H9 (cell line): ENCODE results near the gene FEM1B. TPM values are rescaled to one million over a fixed set of nuclear protein-coding genes. Genes with fewer than 3 reads are reported as not detected.

ENCODE experiments used
- DNase-seq: peaks from one replicate; pipeline ENCODE4 v3.0.0-alpha.2; 2017
- H2AFZ ChIP-seq: one replicate; pipeline ENCODE4 v1.6.1; 2013; ENCODE audit warnings: mild to moderate bottlenecking, low read length, control low read depth, moderate library complexity
- H2AK5ac ChIP-seq: 2 replicates; pipeline ENCODE4 v1.6.1; 2013; ENCODE audit warnings: low read length, control low read depth, mixed read lengths; ENCODE audit not compliant: insufficient read length
- H2BK120ac ChIP-seq: one replicate; pipeline ENCODE4 v1.6.1; 2013; ENCODE audit warnings: low read depth, mild to moderate bottlenecking, low read length, control low read depth, inconsistent platforms; ENCODE audit not compliant: poor library complexity, severe bottlenecking
- H2BK12ac ChIP-seq: 2 replicates; pipeline ENCODE4 v1.6.1; 2013; ENCODE audit warnings: low read length, control low read depth, mixed read lengths, low read depth; ENCODE audit not compliant: insufficient read length
- H2BK15ac ChIP-seq: 2 replicates; pipeline ENCODE4 v1.6.1; 2013; ENCODE audit warnings: low read depth, low read length, control low read depth
- H2BK20ac ChIP-seq: one replicate; pipeline ENCODE4 v1.6.1; 2013; ENCODE audit warnings: low read depth, mild to moderate bottlenecking, low read length, control low read depth, inconsistent platforms; ENCODE audit not compliant: poor library complexity, severe bottlenecking
- H2BK5ac ChIP-seq: 2 replicates; pipeline ENCODE4 v1.6.1; 2013; ENCODE audit warnings: low read length, control low read depth, mixed read lengths; ENCODE audit not compliant: insufficient read length
- H3K14ac ChIP-seq: 2 replicates; pipeline ENCODE4 v1.6.1; 2013; ENCODE audit warnings: low read length, control low read depth; ENCODE audit not compliant: insufficient read depth
- H3K18ac ChIP-seq: 2 replicates; pipeline ENCODE4 v1.6.1; 2013; ENCODE audit warnings: low read depth, mild to moderate bottlenecking, mixed read lengths, low read length, control low read depth; ENCODE audit not compliant: insufficient read length
- H3K23ac ChIP-seq: 2 replicates; pipeline ENCODE4 v1.6.1; 2013; ENCODE audit warnings: low read length, control low read depth, mixed read lengths, low read depth; ENCODE audit not compliant: insufficient read length
- H3K23me2 ChIP-seq: 2 replicates; pipeline ENCODE4 v1.6.1; 2013; ENCODE audit warnings: low read depth, mild to moderate bottlenecking, mixed read lengths, low read length, control low read depth; ENCODE audit not compliant: insufficient read length, poor library complexity, severe bottlenecking
- H3K27ac ChIP-seq: 2 replicates; pipeline ENCODE4 v1.5.1; 2013; ENCODE audit warnings: low read length, control low read depth, mixed read lengths, low read depth; ENCODE audit not compliant: insufficient read length
- H3K27me3 ChIP-seq: 2 replicates; pipeline ENCODE4 v1.6.1; 2013; ENCODE audit warnings: low read length, control low read depth, inconsistent platforms; ENCODE audit not compliant: insufficient read depth
- H3K4ac ChIP-seq: 2 replicates; pipeline ENCODE4 v1.6.1; 2013; ENCODE audit warnings: low read depth, mild to moderate bottlenecking, control low read depth, inconsistent platforms, low read length, moderate library complexity
- H3K4me1 ChIP-seq: 2 replicates; pipeline ENCODE4 v1.6.1; 2013; ENCODE audit warnings: low read length, control low read depth, inconsistent platforms; ENCODE audit not compliant: insufficient read depth
- H3K4me2 ChIP-seq: 2 replicates; pipeline ENCODE4 v1.6.1; 2013; ENCODE audit warnings: low read length, control low read depth, mixed read lengths; ENCODE audit not compliant: insufficient read length, insufficient read depth
- H3K56ac ChIP-seq: 2 replicates; pipeline ENCODE4 v1.6.1; 2013; ENCODE audit warnings: low read depth, mild to moderate bottlenecking, mixed read lengths, low read length, control low read depth; ENCODE audit not compliant: insufficient read length
- H3K79me1 ChIP-seq: 2 replicates; pipeline ENCODE4 v1.6.1; 2013; ENCODE audit warnings: low read depth, mild to moderate bottlenecking, moderate library complexity, low read length, control low read depth, inconsistent platforms; ENCODE audit not compliant: insufficient read depth, poor library complexity, severe bottlenecking
- H3K79me2 ChIP-seq: 2 replicates; pipeline ENCODE4 v1.6.1; 2013; ENCODE audit warnings: low read length, control low read depth, inconsistent platforms; ENCODE audit not compliant: insufficient read depth
- H3K9ac ChIP-seq: 2 replicates; pipeline ENCODE4 v1.6.1; 2013; ENCODE audit warnings: low read length, control low read depth, mixed read lengths; ENCODE audit not compliant: insufficient read length; ENCODE audit errors: extremely low read depth
- H3K9me3 ChIP-seq: one replicate; pipeline ENCODE4 v1.6.1; 2013; ENCODE audit warnings: low read depth, low read length, inconsistent platforms; ENCODE audit not compliant: control insufficient read depth
- H3T11ph ChIP-seq: one replicate; pipeline ENCODE4 v1.6.1; 2013; ENCODE audit warnings: mild to moderate bottlenecking, low read length, control low read depth, inconsistent platforms
- H4K20me1 ChIP-seq: one replicate; pipeline ENCODE4 v1.6.1; 2013; ENCODE audit not compliant: control insufficient read depth, insufficient read length, insufficient read depth
- H4K5ac ChIP-seq: 2 replicates; pipeline ENCODE4 v1.6.1; 2013; ENCODE audit warnings: low read depth, mild to moderate bottlenecking, mixed read lengths, low read length, control low read depth; ENCODE audit not compliant: insufficient read length
- H4K8ac ChIP-seq: replicated peaks from 2 replicates; pipeline ENCODE4 v1.6.1; 2013; ENCODE audit warnings: low read length, control low read depth, mixed read lengths, low read depth; ENCODE audit not compliant: insufficient read length
- H4K91ac ChIP-seq: 2 replicates; pipeline ENCODE4 v1.6.1; 2013; ENCODE audit warnings: low read depth, mild to moderate bottlenecking, moderate library complexity, mixed read lengths, low read length, control low read depth; ENCODE audit not compliant: insufficient read length
- H3K27ac Mint-ChIP-seq, 3 experiments: 2 replicates in 2 of 3; 3 replicates in 1 of 3; pipeline ENCODE4 v1.8.0; 2020 to 2021; ENCODE audit warnings: mixed read lengths in 3 of 3, mild to moderate bottlenecking in 1 of 3, moderate library complexity in 1 of 3
- H3K27me3 Mint-ChIP-seq: 2 replicates; pipeline ENCODE4 v1.8.0; 2021; ENCODE audit warnings: low read depth, mild to moderate bottlenecking, moderate library complexity, mixed read lengths
- H3K36me3 Mint-ChIP-seq, 3 experiments: 2 replicates in 2 of 3; 3 replicates in 1 of 3; pipeline ENCODE4 v1.8.0; 2020 to 2021; ENCODE audit warnings: low read depth in 3 of 3, mixed read lengths in 3 of 3; ENCODE audit not compliant: insufficient read depth in 1 of 3
- H3K4me1 Mint-ChIP-seq, 2 experiments: 2 replicates each; pipeline ENCODE4 v1.8.0; 2020; ENCODE audit warnings: mixed read lengths in 2 of 2
- H3K4me3 Mint-ChIP-seq, 2 experiments: 2 replicates in 1 of 2; 3 replicates in 1 of 2; pipeline ENCODE4 v1.8.0; 2020 to 2021; ENCODE audit warnings: mild to moderate bottlenecking in 2 of 2, mixed read lengths in 2 of 2, moderate library complexity in 1 of 2
- H3K9me3 Mint-ChIP-seq, 2 experiments: 2 replicates in 1 of 2; 3 replicates in 1 of 2; pipeline ENCODE4 v1.8.0; 2020; ENCODE audit warnings: mild to moderate bottlenecking in 2 of 2, mixed read lengths in 2 of 2, moderate library complexity in 1 of 2
- WGBS: extraction: QIAGEN DNeasy Blood & Tissue Kit; methylation state at CpG from one replicate; pipeline ENCODE4 v1.1.7; 2013; ENCODE audit warnings: missing lambda C conversion rate, low lambda C conversion rate, mixed read lengths; ENCODE audit not compliant: insufficient read length; ENCODE audit errors: extremely low coverage; 5-methylcytosine and 5-hydroxymethylcytosine counted together
- total RNA-seq: library from RNA; stranded (reverse); gene quantifications from 2 replicates; pipeline ENCODE4 v1.2.1, GENCODE V29; 2021
- TF ChIP-seq, protein P1 (sequence below): fragments of 200-600 bp; sonication (generic); conservative IDR thresholded peaks from 3 replicates; pipeline ENCODE4 v1.8.0; 2021; ENCODE audit warnings: antibody characterized with exemption, mild to moderate bottlenecking

The FEM1B gene
- total RNA-seq, 1 experiment from 2014 or later: 77.9 TPM

DNA sequence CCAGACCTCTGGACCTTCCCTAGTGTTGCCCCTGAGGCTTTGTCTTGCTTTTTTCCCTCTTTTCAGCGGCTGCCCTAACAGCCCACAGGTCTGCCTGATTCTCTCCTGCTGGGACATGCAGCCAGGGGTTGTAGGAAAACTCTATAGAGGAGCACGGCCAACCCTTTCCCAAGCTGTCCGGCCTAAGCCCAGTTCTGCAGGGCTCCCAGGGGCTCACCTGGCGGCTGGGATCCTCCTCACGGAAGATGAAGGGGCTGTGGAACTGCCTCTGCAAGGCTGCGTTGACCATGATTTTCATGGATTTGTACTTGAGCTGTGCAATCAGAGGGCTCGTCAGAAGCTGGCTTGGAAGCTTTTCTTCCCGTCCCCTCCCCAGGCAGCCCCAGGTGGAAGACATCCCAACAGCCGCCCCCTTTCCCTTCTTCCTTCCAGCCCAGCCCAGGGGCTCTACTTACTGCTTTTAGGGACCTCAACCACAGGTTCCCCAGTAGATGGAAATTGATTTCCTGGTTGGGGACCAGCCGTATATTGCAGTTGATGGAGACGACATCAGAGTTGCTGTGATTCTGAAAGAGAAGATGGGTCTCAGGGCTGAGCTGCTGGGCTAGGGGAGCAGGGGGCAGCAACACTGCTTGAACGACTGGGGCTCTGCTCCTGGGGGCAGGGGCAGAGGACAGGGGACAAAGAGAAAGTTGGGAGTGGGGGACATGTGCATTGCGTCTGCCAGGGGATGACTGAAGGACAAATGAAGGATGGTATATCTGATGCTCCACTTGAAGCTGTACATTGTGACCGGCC lies 29.8 kb downstream of the FEM1B start:
- Mint-ChIP-seq H3K27ac (peak overlapping the region in 1 of 3 experiments; percentile 76; a peak in 3 of 7 replicates), H3K27me3 (peaks cover 2% of the 10 kb centered on the region; the same call in 1 of the 2 replicates), H3K9me3 (no peaks in the 10 kb centered on the region), H3K4me1 (peaks cover 36 to 54% of the 10 kb centered on the region in 2 experiments), H3K36me3 (no peaks in the 10 kb centered on the region), H3K4me3 (no peak overlapping the region)
- no peak overlapping the region for H2AK5ac ChIP-seq
- TF ChIP-seq, protein P1, sequence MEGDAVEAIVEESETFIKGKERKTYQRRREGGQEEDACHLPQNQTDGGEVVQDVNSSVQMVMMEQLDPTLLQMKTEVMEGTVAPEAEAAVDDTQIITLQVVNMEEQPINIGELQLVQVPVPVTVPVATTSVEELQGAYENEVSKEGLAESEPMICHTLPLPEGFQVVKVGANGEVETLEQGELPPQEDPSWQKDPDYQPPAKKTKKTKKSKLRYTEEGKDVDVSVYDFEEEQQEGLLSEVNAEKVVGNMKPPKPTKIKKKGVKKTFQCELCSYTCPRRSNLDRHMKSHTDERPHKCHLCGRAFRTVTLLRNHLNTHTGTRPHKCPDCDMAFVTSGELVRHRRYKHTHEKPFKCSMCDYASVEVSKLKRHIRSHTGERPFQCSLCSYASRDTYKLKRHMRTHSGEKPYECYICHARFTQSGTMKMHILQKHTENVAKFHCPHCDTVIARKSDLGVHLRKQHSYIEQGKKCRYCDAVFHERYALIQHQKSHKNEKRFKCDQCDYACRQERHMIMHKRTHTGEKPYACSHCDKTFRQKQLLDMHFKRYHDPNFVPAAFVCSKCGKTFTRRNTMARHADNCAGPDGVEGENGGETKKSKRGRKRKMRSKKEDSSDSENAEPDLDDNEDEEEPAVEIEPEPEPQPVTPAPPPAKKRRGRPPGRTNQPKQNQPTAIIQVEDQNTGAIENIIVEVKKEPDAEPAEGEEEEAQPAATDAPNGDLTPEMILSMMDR: no peak
- H3K9ac ChIP-seq: no peak overlapping the region
- no peaks in the 10 kb centered on the region for H4K20me1 ChIP-seq
- no peak overlapping the region for H3K4me2 ChIP-seq
- H3K79me1 ChIP-seq: no peaks in the 10 kb centered on the region
- no peak overlapping the region for H3K14ac ChIP-seq
- H2BK120ac ChIP-seq: no peak overlapping the region
- no peaks in the 10 kb centered on the region for H3K23me2 ChIP-seq
- no peaks in the 10 kb centered on the region; the same call in 1 of the 2 replicates for H3K4me1 ChIP-seq
- no peak overlapping the region for H4K8ac ChIP-seq
- H2AFZ ChIP-seq: no peak overlapping the region
- H2BK12ac ChIP-seq: no peak overlapping the region
- no peak overlapping the region for H4K5ac ChIP-seq
- no peak overlapping the region for H3T11ph ChIP-seq
- no peaks in the 10 kb centered on the region for H3K27me3 ChIP-seq
- H2BK20ac ChIP-seq: no peak overlapping the region
- H2BK5ac ChIP-seq: no peak overlapping the region
- WGBS: no CpG with 5 or more reads among the region's 14 CpGs
- no peaks in the 10 kb centered on the region for H3K79me2 ChIP-seq
- H4K91ac ChIP-seq: no peak overlapping the region
- no peaks in the 10 kb centered on the region for H3K9me3 ChIP-seq
- no peak overlapping the region for H3K23ac ChIP-seq
- no peak overlapping the region for H3K4ac ChIP-seq
- no peak overlapping the region for H3K18ac ChIP-seq
- no peak overlapping the region for H2BK15ac ChIP-seq
- no peak overlapping the region for H3K27ac ChIP-seq
- peak; percentile 29 for DNase-seq
- no peak overlapping the region for H3K56ac ChIP-seq
